ENCODE data around the gene ZDHHC14. TPM values are rescaled to one million over a fixed set of nuclear protein-coding genes. Genes with fewer than 3 reads are reported as not detected.

The ZDHHC14 gene
- total and polyA plus RNA-seq, 12 donors: 7.7 to 31.2 (median 15.2) TPM

GRCh38 chr6:157457787-157458186 is 76.8 kb downstream of the ZDHHC14 start:
- Histone ChIP-seq H3K36me3 (no peaks in the 10 kb centered on the region), H3K4me1 (peaks cover 3 to 47% (median 29%) of the 10 kb centered on the region in 9 donors), H3K27me3 (no peaks in the 10 kb centered on the region), H3K9me3 (peaks cover 0 to 5% (median 0%) of the 10 kb centered on the region in 11 donors), H3K4me3 (no peak overlapping the region), H3K27ac (no peak overlapping the region)
- WGBS, 2 donors: 92 to 95% methylated on average over 6 of the region's 6 CpGs
- TF ChIP-seq CTCF (IDR thresholded peaks at IDR 0.05): no peak
- intact Hi-C loops (cut with DNase I): no loop called here
- ATAC-seq (no peak), DNase-seq (no peak)

- Histone ChIP-seq H3K9me3 (no peaks in the 10 kb centered on the region), H3K36me3 (no peaks in the 10 kb centered on the region), H3K27ac (no peak overlapping the region), H3K4me3 (no peak overlapping the region), H3K4me1 (peaks cover 3 to 52% (median 29%) of the 10 kb centered on the region in 9 donors), H3K27me3 (no peaks in the 10 kb centered on the region)
- no peak for ATAC-seq
- intact Hi-C loops (cut with DNase I): no loop called here
- DNase-seq: no peak
- WGBS, 2 donors: 88 to 93% methylated on average over 5 of the region's 5 CpGs
- no peak for TF ChIP-seq CTCF (IDR thresholded peaks at IDR 0.05)
Observed at GRCh38 chr6:157459327-157459726, 78.3 kb downstream of the ZDHHC14 start.

- Histone ChIP-seq H3K4me3 (no peak overlapping the region), H3K9me3 (no peaks in the 10 kb centered on the region), H3K4me1 (peaks cover 3 to 56% (median 29%) of the 10 kb centered on the region in 9 donors), H3K36me3 (no peaks in the 10 kb centered on the region), H3K27me3 (no peaks in the 10 kb centered on the region), H3K27ac (peak overlapping the region in 7 of 10 donors; percentile 8 to 61 (median 46))
- 65 to 78% methylated on average over 9 of the region's 9 CpGs for WGBS, 2 donors
- intact Hi-C loops (cut with DNase I): loop anchor here in 1 of 10 donors (1.0 kb wide), 1 partner anchor 11 kb away; no protein-coding TSS in a partner anchor
- no peak for DNase-seq
- no peak for TF ChIP-seq CTCF (IDR thresholded peaks at IDR 0.05)
- peak in 3 of 8 donors; percentile 9 to 22 (median 9) for ATAC-seq
Observed at GRCh38 chr6:157460182-157460999, 79.4 kb downstream of the ZDHHC14 start.

GRCh38 chr6:157461000-157461915 is 80.3 kb downstream of the ZDHHC14 start:
- WGBS, 2 donors: 54 to 73% methylated on average over 17 of the region's 17 CpGs
- H3K27ac ChIP-seq: peak overlapping the region in 6 of 10 donors; percentile 33 to 61 (median 46)
- H3K9me3 ChIP-seq: no peaks in the 10 kb centered on the region
- no peak overlapping the region for H3K4me3 ChIP-seq
- intact Hi-C loops (cut with DNase I): loop anchor here in 1 of 10 donors (1.0 kb wide), 1 partner anchor 12 kb away; no protein-coding TSS in a partner anchor
- peaks cover 3 to 49% (median 22%) of the 10 kb centered on the region in 9 donors for H3K4me1 ChIP-seq
- peak in 2 of 9 donors; percentile 18 to 19 for TF ChIP-seq CTCF (IDR thresholded peaks at IDR 0.05)
- H3K36me3 ChIP-seq: no peaks in the 10 kb centered on the region
- no peaks in the 10 kb centered on the region for H3K27me3 ChIP-seq
- no peak for DNase-seq
- ATAC-seq: peak in 7 of 8 donors; percentile 39 to 82 (median 66)

All from heart right ventricle (tissue), 16 donors.